GM23338 (cell line): Measurements from ENCODE around the gene ILF2. TPM values are rescaled to one million over a fixed set of nuclear protein-coding genes. Genes with fewer than 3 reads are reported as not detected.

Experiments used
- ATAC-seq: fragments of 200-7000 bp; cut with Tn5 transposase; 3 replicates; pipeline ENCODE4 v1.9.1; 2020
- DNase-seq: peaks from one replicate; pipeline ENCODE4 v3.0.0-alpha.2; 2015; ENCODE audit warnings: low spot score
- H2AFZ ChIP-seq: fragments of 200-600 bp; sonication (generic); 2 replicates; pipeline ENCODE4 v1.8.0; 2016; ENCODE audit warnings: antibody characterized with exemption, mild to moderate bottlenecking, moderate library complexity
- H3F3A ChIP-seq: fragments of 200-600 bp; sonication (generic); replicated peaks from 2 replicates; pipeline ENCODE4 v1.8.0; 2017; ENCODE audit warnings: antibody characterized with exemption, mixed run types, low read depth
- H3K27ac ChIP-seq: fragments of 200-600 bp; sonication (generic); 2 replicates; pipeline ENCODE4 v1.6.1; 2016; ENCODE audit warnings: low read depth
- H3K27me3 ChIP-seq: fragments of 200-600 bp; sonication (generic); 2 replicates; pipeline ENCODE4 v1.8.0; 2016; ENCODE audit warnings: mild to moderate bottlenecking, mixed run types, moderate library complexity; ENCODE audit not compliant: insufficient read depth
- H3K36me3 ChIP-seq: fragments of 200-600 bp; sonication (generic); 2 replicates; pipeline ENCODE4 v1.8.0; 2016; ENCODE audit warnings: mild to moderate bottlenecking; ENCODE audit not compliant: insufficient read depth
- H3K4me1 ChIP-seq: fragments of 200-600 bp; sonication (generic); 2 replicates; pipeline ENCODE4 v1.8.0; 2016; ENCODE audit warnings: mild to moderate bottlenecking, moderate library complexity; ENCODE audit not compliant: insufficient read depth
- H3K4me2 ChIP-seq: fragments of 200-600 bp; sonication (generic); 2 replicates; pipeline ENCODE4 v1.7.1; 2017; ENCODE audit warnings: mixed run types
- H3K4me3 ChIP-seq: fragments of 200-600 bp; sonication (generic); 2 replicates; pipeline ENCODE4 v1.6.1; 2016; ENCODE audit warnings: mixed run types
- H3K79me2 ChIP-seq: fragments of 200-600 bp; sonication (generic); replicated peaks from 2 replicates; pipeline ENCODE4 v1.8.0; 2017; ENCODE audit warnings: mild to moderate bottlenecking; ENCODE audit not compliant: insufficient read depth
- H3K9me2 ChIP-seq: fragments of 200-600 bp; sonication (generic); 2 replicates; pipeline ENCODE4 v1.8.0; 2017; ENCODE audit not compliant: insufficient read depth
- H4K20me1 ChIP-seq: fragments of 200-600 bp; sonication (generic); replicated peaks from 2 replicates; pipeline ENCODE4 v1.8.0; 2017; ENCODE audit warnings: mild to moderate bottlenecking; ENCODE audit not compliant: insufficient read depth
- H3K27ac Mint-ChIP-seq: 2 replicates; pipeline ENCODE4 v1.8.0; 2020; ENCODE audit warnings: inconsistent platforms, mild to moderate bottlenecking, moderate library complexity, mixed read lengths
- H3K27me3 Mint-ChIP-seq: 3 replicates; pipeline ENCODE4 v1.8.0; 2022; ENCODE audit warnings: low read depth, mild to moderate bottlenecking, moderate library complexity, mixed read lengths, inconsistent platforms; ENCODE audit not compliant: insufficient read depth, poor library complexity
- H3K36me3 Mint-ChIP-seq: 3 replicates; pipeline ENCODE4 v1.8.0; 2021; ENCODE audit warnings: low read depth, mild to moderate bottlenecking, inconsistent platforms, moderate library complexity, mixed read lengths
- H3K4me1 Mint-ChIP-seq: 3 replicates; pipeline ENCODE4 v1.8.0; 2020; ENCODE audit warnings: mild to moderate bottlenecking, inconsistent platforms, mixed read lengths
- H3K4me3 Mint-ChIP-seq: 3 replicates; pipeline ENCODE4 v1.8.0; 2021; ENCODE audit warnings: moderate library complexity, mild to moderate bottlenecking, inconsistent platforms, mixed read lengths
- H3K9me3 Mint-ChIP-seq: 3 replicates; pipeline ENCODE4 v1.8.0; 2020; ENCODE audit warnings: moderate library complexity, mild to moderate bottlenecking, inconsistent platforms, mixed read lengths
- CREB1 ChIP-seq: fragments of 250-450 bp; sonication (Bioruptor Pico); IDR thresholded peaks from 2 replicates; pipeline ENCODE4 v1.5.0; 2020; ENCODE audit warnings: low read depth, mild to moderate bottlenecking, moderate library complexity
- CTCF ChIP-seq, 2 experiments: fragments of 200-600 bp in 1 of 2; sonication (generic) in 1 of 2; conservative IDR thresholded peaks; 2 replicates each; pipeline versions ENCODE4 v1.5.1 to v1.6.1; 2016 to 2017; ENCODE audit warnings: antibody characterized with exemption in 2 of 2, low read depth in 2 of 2, mild to moderate bottlenecking in 2 of 2, moderate library complexity in 1 of 2
- ETS1 ChIP-seq: IDR thresholded peaks from 2 replicates; pipeline ENCODE4 v1.6.1; 2016; ENCODE audit warnings: antibody characterized with exemption
- EZH2 ChIP-seq: fragments of 200-600 bp; sonication (generic); IDR thresholded peaks from one replicate; pipeline ENCODE4 v1.8.0; 2017; ENCODE audit warnings: antibody characterized with exemption, mild to moderate bottlenecking, low read depth; ENCODE audit not compliant: unreplicated experiment
- EZH2phosphoT487 ChIP-seq: fragments of 200-600 bp; sonication (generic); IDR thresholded peaks from one replicate; pipeline ENCODE4 v1.8.1; 2018; ENCODE audit warnings: antibody characterized with exemption; ENCODE audit not compliant: unreplicated experiment
- NANOG ChIP-seq: IDR thresholded peaks from 2 replicates; pipeline ENCODE4 v1.6.1; 2016; ENCODE audit warnings: antibody characterized with exemption, borderline replicate concordance
- REST ChIP-seq: IDR thresholded peaks from one replicate; pipeline ENCODE4 v1.6.1; 2018; ENCODE audit warnings: antibody characterized with exemption; ENCODE audit not compliant: unreplicated experiment
- STAT1 ChIP-seq: IDR thresholded peaks from one replicate; pipeline ENCODE4 v1.6.1; 2016; ENCODE audit warnings: antibody characterized with exemption; ENCODE audit not compliant: unreplicated experiment
- polyA plus RNA-seq: library from polyadenylated mRNA; unstranded; fragments of >200 nt; fragmentation: Nextera tagmentation; extraction: Ambion mirVana; gene quantifications from 2 replicates; pipeline ENCODE4 v1.2.1, GENCODE V29; 2016
- total RNA-seq: library from RNA; depleted of rRNA; stranded (reverse); fragments of >200 nt; shearing (Covaris generic); gene quantifications from 2 replicates; pipeline ENCODE4 v1.2.3, GENCODE V29; 2014

ILF2 gene
- total and polyA plus RNA-seq, 2 experiments from 2014 or later, result 214 to 337 TPM

GRCh38 chr1:153635872-153636271, 34.9 kb downstream of the ILF2 start (continued):
- TF ChIP-seq ETS1 (no peak), CTCF (conservative IDR thresholded peaks at IDR 0.05; ENCODE audit: low read depth in 2 of 2) (no peak), CREB1 (no peak), EZH2phosphoT487 (no peak), STAT1 (no peak), REST (no peak)

GRCh38 chr1:153633754-153634665, 36.8 kb downstream of the ILF2 start, which contains the start of gene CHTOP:
Gene CHTOP (plus strand): TSS chr1:153634066. CDS start chr1:153636589, 2,523 bp downstream.
- Histone ChIP-seq H3K27me3 (no peaks in the 10 kb centered on the region), H3F3A (peaks cover 22% of the 10 kb centered on the region), H3K79me2 (peaks cover 48% of the 10 kb centered on the region), H3K4me3 (peak within 1 kb of the TSS; percentile 89), H3K27ac (peak within 1 kb of the TSS; percentile 100), H4K20me1 (peaks cover 10% of the 10 kb centered on the region; the same call in 1 of the 2 replicates), H3K36me3 (peaks cover 32% of the 10 kb centered on the region), H3K4me2 (peak within 1 kb of the TSS; percentile 84), H3K9me2 (no peaks in the 10 kb centered on the region), H3K4me1 (peaks cover 12% of the 10 kb centered on the region; the same call in 1 of the 2 replicates), H2AFZ (peak within 1 kb of the TSS; percentile 9; the same call in 1 of the 2 replicates)
- Mint-ChIP-seq H3K4me1 (peaks cover 22% of the 10 kb centered on the region), H3K27me3 (peaks cover 11% of the 10 kb centered on the region), H3K36me3 (peaks cover 54% of the 10 kb centered on the region), H3K27ac (peak within 1 kb of the TSS; percentile 100), H3K4me3 (peak within 1 kb of the TSS; percentile 96), H3K9me3 (no peaks in the 10 kb centered on the region)
- ATAC-seq (peak; percentile 91), DNase-seq (peak; percentile 99)
- TF ChIP-seq EZH2phosphoT487, result no peak
- no peak for TF ChIP-seq NANOG
- TF ChIP-seq REST, result no peak
- TF ChIP-seq ETS1, result 0 out of 2 replicates have a peak, but pooled peaks have one; percentile 16
- no peak for TF ChIP-seq EZH2
